Fibroblast of skin of abdomen (primary cell): ENCODE measurements around the gene SLC41A3. TPM values are rescaled to one million over a fixed set of nuclear protein-coding genes. Genes with fewer than 3 reads are reported as not detected.

Experiments
- DNase-seq: peaks from one replicate; pipeline ENCODE4 v3.0.0-alpha.2; 2013
- polyA plus RNA-seq, 2 experiments: library from polyadenylated mRNA; unstranded; fragments of 120-200 nt; gene quantifications; one replicate each; pipeline ENCODE4 v1.2.1, GENCODE V29; 2013; ENCODE audit not compliant: insufficient read length in 2 of 2

The SLC41A3 gene
- polyA plus RNA-seq (2013, experiment 1 of 2; ENCODE audit: insufficient read length), result 34.4 TPM
- 33.9 TPM for polyA plus RNA-seq (2013, experiment 2 of 2; ENCODE audit: insufficient read length)

- peak; percentile 77 for DNase-seq
Observed at GRCh38 chr3:126083913-126084767, at the start of gene SLC41A3. SLC41A3 (minus strand) TSS chr3:126084124; CDS start chr3:126068219, 15,905 bp downstream.

DNA sequence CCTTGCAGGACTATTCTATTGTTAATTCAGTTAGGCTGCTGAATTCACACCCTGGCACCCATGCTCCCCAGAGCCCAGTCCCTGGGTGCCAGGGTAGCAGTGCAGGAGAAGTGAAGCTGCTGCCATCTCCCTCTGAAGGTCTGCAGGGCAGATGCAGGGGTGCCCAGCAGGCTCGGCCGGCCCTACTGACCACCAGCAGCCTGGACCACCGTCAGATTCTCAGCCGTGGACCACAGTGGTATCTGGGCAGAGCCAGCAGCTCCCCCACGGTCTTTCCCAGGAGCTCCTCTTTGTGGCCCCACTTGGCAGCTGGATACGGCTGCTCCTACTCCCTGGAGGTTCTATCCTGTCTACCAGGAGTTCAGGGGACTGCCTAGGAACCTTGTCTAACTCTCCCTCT, 49.7 kb upstream of the SLC41A3 start:
- DNase-seq, result no peak

DNA sequence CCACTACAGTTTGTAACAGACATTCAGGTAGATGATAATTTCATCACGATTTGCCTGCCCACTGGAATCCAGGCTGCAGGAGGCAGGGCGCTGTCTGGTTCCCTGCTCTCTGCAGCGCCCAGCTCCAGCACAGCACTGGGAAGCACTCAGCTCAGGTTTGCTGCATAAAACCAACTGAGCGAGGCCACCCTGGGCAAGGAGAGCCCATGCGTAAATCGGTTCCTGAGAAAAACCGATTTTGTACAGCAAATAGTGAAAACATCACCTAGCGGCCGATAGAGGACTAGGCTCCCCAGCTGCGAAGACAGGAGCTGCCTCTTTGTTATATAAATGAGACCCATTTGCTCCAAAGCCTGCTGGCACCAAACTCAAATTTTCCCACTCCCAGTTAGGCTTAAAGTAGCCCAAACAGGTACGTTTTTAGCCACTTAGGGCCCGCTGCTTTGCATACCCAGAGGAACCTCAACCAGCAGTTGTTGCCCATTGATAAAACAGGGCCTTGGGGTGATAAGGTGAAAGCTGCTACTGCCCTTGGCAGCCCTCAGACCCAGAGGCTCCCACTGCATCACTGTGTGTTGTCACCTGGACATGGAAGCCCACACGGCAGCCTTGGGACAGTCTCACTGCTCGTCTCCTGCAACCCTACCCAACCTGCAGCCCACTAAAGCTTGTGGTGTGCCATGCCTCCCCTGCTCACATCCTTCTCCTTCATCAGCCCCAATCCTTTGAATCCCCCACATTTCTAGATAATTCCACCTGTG, 49.0 kb upstream of the SLC41A3 start:
- no peak for DNase-seq

DNA sequence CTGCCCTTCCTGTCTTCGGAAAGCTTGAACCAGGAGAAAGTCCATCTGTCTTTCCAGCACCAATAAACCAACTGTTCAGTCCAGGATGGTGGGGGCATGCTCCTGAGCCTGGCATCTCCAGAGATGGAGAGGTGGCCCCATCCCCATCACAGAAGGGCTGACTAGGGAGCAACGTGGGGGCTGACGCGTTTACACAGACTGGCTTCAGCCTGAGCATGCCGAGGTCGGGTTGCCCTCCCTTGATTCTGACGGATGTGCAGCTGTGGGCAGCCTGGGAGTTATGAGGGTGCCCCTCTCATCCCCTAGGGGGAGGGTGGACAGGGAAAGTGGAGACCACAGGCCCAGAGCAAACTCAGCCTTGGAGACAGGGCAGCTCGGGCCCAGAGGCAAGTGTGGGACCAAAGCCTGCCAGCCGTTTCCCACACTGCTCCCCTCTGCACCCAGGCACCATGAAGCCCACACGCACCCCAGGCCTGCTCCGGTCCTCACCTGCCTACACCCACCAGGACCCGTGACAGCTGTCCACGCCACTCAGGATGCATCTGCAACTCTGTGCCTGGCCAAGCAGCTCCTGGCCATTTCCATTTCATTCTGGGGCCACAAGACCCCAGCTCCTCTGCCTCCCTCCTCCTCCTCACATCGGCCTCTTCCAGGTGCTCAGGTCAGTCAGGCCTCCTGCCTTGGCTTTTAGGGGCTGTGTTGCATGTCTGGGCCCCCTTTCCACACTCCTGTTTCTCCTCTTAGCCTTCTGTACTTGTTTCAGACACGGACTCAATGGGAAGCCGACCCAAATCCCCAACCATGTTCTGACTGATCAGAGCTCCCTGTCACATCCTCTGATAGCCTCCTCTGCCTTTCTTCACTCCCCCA, 48.2 kb upstream of the SLC41A3 start:
- no peak for DNase-seq

DNA sequence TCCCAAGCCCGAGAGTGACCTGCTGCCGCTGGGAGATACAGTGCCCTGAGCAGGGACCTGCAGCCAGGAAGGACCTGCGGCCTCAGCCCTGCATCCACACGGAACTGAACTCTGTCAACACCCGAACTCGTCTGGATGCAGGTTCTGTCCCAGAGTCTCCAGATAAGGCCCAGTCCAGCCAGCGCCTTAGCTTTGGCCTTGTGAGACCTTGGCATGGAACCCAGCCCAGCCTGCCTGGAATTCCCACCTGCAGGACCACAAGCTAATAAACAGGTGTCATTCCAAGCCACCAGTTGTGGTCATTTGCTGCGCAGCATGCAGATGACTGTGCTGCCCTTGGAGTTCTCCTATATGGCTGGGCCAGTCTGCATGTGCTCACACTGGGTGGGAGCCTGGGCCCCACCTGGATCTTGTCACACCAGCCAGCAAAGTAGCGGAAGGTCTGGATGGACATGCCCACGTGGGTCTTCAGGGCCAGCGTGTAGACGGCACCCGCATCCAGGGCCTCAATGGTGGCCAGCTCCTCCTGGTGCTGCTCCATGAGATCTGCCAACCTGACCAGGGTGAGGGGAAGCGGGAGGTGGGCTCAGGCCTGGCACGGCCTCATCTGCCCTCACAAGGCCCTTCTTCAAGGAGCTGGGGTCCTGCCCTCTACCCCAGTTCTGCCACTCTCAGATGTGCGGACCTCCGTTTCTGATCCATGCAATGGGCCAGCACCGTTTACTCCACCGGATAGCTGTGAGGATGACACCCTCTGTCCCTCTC, 47.2 kb upstream of the SLC41A3 start:
- DNase-seq, result no peak

- DNase-seq, result no peak
Observed at GRCh38 chr3:126130081-126130855, 46.3 kb upstream of the SLC41A3 start.

GRCh38 chr3:126129398-126129891, 45.5 kb upstream of the SLC41A3 start:
- DNase-seq, result no peak

- DNase-seq, result no peak
Observed at GRCh38 chr3:126128504-126129397, 44.8 kb upstream of the SLC41A3 start.

DNA sequence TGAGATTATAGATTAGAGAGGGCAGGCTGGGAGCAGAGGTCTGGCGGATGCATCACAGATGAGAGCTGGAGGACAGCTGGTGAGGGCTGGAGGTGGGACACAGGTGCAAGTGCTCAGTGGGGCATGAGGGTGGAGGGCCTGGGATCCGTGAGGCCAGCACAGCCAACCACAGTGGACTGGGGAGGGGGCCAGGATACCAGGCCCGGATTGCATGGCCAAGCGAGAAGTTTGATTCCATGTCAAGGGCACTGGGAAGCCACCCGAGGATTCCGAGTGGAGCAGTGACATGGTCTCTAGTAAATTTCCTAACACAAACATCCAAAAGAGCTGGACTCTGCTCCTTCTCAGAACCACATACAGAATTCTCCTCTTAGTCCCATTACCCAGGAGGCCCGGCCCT, 44.0 kb upstream of the SLC41A3 start:
- DNase-seq, result no peak

GRCh38 chr3:126127452-126127851, 43.5 kb upstream of the SLC41A3 start:
- no peak for DNase-seq

DNA sequence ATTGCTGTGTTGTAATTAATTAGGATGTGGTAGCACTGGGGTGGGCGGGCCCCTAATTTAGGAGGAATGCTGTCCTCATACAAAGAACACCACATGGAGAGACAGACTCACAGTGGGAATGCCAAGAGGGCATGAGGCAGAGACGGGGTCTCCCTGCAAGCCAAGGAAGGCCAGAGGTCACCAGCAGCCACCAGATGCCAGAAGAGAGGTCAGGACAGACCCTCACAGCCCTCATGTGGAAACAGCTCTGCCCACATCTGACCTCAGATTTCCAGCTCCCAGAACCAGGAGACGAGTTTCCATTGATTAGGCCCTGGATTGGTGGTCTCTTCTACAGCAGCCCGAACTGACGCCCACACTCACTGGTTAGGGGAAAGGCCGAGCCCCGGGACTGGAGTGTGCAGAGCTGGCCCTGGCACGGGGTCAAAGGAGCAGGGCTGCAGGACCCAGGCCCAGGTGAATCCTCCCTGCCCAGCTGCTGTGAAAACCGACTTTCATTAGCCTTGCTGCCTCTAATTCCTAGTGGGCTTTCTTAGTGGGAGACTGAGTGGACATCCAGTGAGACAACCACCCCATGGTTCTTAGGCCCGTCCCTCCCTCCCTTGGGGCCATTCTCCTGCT, 43.0 kb upstream of the SLC41A3 start:
- no peak for DNase-seq

DNA sequence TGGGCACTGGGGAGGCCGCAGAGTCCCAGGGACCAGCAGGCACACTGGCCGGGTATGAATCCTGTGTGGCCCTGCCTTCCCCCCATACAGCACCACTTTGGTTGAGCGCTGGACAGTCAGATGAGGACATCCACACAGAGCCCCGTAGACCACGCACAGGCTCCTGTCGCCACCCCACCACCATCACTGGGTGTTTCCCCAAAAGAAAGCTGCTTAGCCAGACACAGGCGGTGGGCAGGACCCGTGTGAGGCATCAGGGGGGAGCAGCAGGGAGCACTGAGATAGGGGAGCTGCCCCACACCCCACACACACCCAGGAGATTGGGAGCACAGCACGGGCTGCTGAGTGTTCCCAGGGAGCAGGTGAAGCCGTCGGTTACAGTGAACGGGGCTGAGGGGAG, 42.4 kb upstream of the SLC41A3 start:
- no peak for DNase-seq

- no peak for DNase-seq
Observed at GRCh38 chr3:126125781-126126251, 41.9 kb upstream of the SLC41A3 start.

- no peak for DNase-seq
Observed at GRCh38 chr3:126125341-126125740, 41.4 kb upstream of the SLC41A3 start.

- no peak for DNase-seq
Observed at GRCh38 chr3:126124896-126125295, 41.0 kb upstream of the SLC41A3 start.

DNA sequence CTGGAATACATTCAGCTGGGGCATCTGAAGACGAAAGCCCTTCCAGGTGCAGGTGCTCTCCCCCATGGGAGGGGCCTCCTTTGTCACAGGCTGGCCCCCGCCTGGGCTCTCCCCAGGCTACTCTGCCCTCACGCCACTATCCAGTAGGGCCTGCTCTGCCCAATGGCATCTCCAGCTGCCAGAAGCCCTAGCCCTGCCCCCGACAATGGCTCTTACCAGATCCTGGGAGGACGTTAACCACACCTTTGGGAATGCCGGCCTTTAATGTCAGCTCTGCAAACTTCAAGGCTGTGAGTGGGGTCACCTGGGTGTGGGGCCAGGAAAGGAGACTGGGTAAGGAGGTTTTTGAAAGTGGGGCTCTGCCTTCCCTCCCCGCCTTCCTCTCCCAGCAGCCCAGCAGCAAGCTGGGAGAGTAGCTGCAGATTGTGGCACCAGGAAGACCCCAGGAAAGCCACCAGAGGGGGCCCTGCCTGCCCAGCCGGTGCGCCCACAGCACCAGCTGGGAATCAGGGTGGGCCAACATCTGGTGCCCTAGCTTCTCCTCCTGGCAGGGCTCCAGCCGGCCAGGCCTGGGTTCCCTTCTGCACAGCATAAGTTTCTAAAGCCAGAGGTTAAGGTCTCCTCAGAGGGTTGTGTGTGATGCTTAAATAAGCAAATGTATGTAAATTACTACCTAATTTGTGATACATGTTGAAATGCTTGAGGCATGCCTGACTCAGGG, 40.4 kb upstream of the SLC41A3 start:
- no peak for DNase-seq

DNA sequence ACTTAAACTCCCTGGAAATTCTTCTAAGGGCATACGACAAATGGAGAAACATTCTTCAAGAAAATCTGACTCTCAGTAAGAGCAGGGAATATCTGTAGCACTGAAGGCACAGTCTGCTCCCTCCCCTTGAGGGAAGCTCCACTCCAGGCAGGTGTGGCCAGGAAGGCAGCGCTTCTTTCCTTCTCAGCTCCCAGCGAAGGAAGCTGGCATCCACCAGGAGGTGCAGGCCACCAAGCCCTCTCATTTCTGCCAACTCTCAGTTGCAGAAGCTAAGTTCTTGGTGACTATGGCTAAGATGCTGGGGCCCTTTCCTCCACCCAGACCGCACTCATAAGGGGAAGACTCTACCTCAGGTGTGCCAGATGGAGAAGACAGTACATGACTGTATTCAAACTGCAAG, 37.7 kb upstream of the SLC41A3 start:
- no peak for DNase-seq

- DNase-seq, result no peak
Observed at GRCh38 chr3:126121074-126121473, 37.1 kb upstream of the SLC41A3 start.
